Measurements from ENCODE around the gene SMARCD1.
"Not testable (repeated sequence)": the region's sequence is repeated elsewhere in the genome, so short reads cannot be mapped to it uniquely, and the experiment has no call there.

Gene SMARCD1

DNA sequence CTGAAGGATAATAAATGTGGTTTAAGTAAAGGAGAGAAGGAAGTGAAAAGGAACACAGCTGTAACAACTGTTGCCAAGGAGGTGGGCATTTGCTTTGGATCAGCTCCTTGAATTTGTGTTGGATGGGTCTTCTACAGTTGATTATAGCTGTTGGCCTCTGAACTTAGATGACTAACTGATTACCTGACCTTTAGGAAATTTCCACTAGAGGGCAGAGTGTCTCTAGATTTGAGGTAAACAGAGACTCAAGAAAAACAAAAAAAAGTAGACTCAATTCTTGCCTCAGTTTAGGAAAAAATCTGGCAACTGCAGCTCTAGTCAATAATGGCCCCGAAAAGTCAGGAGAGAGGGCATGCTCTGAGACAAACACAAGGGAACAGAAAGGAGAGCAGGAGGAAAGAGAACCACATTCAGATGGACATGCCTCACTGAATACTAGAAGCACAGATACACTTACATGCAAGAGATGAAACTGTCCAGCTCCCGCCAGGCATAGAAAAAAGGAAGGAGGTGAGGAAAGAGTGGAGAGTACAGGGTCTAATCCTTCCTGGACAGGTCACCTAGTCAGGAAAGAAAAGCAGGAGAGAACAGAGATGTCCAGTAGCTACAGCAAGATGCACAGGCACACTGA is 47.5 kb downstream of the SMARCD1 start:
- TF ChIP-seq, protein P1, sequence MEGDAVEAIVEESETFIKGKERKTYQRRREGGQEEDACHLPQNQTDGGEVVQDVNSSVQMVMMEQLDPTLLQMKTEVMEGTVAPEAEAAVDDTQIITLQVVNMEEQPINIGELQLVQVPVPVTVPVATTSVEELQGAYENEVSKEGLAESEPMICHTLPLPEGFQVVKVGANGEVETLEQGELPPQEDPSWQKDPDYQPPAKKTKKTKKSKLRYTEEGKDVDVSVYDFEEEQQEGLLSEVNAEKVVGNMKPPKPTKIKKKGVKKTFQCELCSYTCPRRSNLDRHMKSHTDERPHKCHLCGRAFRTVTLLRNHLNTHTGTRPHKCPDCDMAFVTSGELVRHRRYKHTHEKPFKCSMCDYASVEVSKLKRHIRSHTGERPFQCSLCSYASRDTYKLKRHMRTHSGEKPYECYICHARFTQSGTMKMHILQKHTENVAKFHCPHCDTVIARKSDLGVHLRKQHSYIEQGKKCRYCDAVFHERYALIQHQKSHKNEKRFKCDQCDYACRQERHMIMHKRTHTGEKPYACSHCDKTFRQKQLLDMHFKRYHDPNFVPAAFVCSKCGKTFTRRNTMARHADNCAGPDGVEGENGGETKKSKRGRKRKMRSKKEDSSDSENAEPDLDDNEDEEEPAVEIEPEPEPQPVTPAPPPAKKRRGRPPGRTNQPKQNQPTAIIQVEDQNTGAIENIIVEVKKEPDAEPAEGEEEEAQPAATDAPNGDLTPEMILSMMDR (IDR thresholded peaks at IDR 0.05; ENCODE audit: control insufficient read depth, extremely low read depth, insufficient read depth), result peak; percentile 37
- DNase-seq (ENCODE audit: low read depth), result no peak

DNA sequence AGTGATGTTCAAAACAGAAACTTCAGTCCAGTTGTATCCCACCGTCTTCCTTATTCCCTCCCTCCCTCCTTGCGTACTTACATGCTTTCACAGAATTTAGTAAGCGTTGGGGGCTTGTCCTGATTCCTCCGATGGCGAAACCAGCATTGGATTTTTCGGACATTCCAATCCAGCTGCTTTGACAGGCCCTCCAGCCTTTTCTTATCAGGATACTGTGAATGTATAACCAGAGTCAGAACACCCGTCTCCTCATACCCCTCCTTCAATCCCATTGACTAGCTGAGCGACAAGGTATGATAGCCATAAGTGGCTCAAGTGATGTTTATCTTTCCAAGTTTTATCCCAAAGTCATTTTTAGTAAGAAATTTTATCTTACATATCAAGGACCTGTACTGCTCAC is 57.9 kb downstream of the SMARCD1 start:
- no peak for DNase-seq (ENCODE audit: low read depth)
- TF ChIP-seq, protein P1 (IDR thresholded peaks at IDR 0.05; ENCODE audit: control insufficient read depth, extremely low read depth, insufficient read depth), result no peak
- H3K4me3 ChIP-seq (ENCODE audit: low read depth, low read length), result no peak overlapping the region

More for the DNA sequence above, 47.5 kb downstream of the SMARCD1 start:
- no peak overlapping the region for H3K4me3 ChIP-seq (ENCODE audit: low read depth, low read length)

DNA sequence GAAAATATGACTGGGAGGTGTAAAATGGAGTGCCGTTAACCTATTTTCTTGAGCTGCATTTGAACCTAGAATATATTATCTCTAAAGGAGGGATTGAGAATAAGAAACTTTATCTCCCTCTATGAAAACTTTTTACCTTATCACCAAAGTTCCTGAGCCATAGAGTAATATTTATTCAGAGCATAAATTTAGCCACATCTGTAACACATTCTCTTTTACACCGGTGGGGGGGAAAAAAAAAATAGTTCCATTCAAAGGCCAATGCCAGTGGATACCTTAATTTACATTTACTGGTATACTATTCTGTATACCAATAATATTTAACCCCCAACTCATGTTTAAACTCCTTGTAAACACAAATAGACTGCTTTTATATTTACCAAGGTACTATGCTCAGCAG is 60.3 kb downstream of the SMARCD1 start:
- TF ChIP-seq, protein P1 (IDR thresholded peaks at IDR 0.05; ENCODE audit: control insufficient read depth, extremely low read depth, insufficient read depth), result no peak
- DNase-seq (ENCODE audit: low read depth), result no peak
- no peak overlapping the region for H3K4me3 ChIP-seq (ENCODE audit: low read depth, low read length)

DNA sequence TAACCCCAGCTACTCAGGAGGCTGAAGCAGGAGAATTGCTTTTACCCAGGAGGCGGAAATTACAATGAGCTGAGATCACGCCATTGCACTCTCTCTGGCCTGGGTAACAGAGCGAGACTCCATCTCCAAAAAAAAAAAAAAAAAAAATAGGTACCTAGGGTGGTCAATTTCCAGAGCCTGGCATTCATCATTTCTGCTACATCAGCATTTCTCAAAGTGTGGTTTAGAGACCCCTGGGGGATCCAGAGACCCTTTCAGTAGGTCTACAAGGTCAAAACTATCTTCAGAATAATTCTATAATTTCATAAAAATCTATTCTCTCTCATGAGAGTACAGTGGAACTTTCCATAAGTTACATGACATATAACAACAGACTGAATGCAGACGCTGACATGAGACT is 62.1 kb downstream of the SMARCD1 start:
- H3K4me3 ChIP-seq (ENCODE audit: low read depth, low read length), result no peak overlapping the region
- DNase-seq (ENCODE audit: low read depth), result no peak
- TF ChIP-seq, protein P1 (IDR thresholded peaks at IDR 0.05; ENCODE audit: control insufficient read depth, extremely low read depth, insufficient read depth), result no peak

DNA sequence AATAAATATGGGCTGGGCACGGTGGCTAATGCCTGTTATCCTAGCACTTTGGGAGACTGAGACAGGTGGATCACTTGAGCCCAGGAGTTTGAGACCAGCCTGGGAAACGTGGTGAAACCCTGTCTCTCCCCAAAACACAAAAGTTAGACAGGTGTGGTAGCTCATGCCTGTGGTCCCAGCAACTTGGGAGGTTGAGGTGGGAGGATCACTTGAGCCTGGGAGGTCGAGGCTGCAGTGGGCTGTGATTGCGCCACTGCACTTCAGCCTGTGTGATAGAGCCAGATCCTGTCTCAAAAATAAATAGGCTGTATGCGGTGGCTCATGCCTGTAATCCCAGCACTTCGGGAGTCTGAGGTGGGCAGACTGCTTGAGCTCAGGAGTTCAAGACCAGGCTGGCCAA is 62.9 kb downstream of the SMARCD1 start:
- H3K4me3 ChIP-seq (ENCODE audit: low read depth, low read length); DNase-seq (ENCODE audit: low read depth): not testable (repeated sequence)

DNA sequence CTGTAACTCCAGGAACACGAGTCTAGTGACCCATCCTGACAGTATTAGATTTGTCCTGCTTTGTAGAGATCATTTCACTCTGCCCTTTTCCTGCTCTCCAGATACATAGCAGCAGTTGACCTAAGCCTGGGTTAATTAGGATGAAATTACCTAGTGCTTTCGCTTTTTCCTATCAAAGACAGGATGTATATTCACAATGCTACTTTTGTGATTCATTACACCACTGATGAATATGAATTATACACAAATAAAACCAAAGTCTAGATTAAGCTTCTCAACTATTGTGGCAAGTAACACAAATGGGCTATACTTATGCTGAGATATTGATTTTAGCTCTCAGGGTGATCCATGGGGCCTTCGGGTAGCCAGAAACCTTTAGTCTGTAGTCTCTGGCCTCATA is 64.2 kb downstream of the SMARCD1 start:
- H3K4me3 ChIP-seq (ENCODE audit: low read depth, low read length), result no peak overlapping the region
- TF ChIP-seq, protein P1 (IDR thresholded peaks at IDR 0.05; ENCODE audit: control insufficient read depth, extremely low read depth, insufficient read depth), result no peak
- no peak for DNase-seq (ENCODE audit: low read depth)
